IMR-90 (cell line): ENCODE measurements around the gene TRIM17. TPM values are rescaled to one million over a fixed set of nuclear protein-coding genes. Genes with fewer than 3 reads are reported as not detected.

Experiments used
- ATAC-seq: fragments of 200-7000 bp; cut with Tn5 transposase; 2 replicates; pipeline ENCODE4 v1.9.1; 2020; ENCODE audit warnings: low read depth, mild to moderate bottlenecking, moderate library complexity
- BruUV-seq: library from RNA; stranded (reverse); fragments of 400-500 nt; replicated peaks from 2 replicates; lab custom pipeline; 2021; lab: Mats Ljungman, UMichigan
- CTCF ChIA-PET: fragments of 300-600 bp; formaldehyde crosslinking; extraction: SDS; loops from one replicate; lab custom pipeline; 2021; ENCODE audit warnings: antibody characterized with exemption; lab: Yijun Ruan, JAX
- POLR2A ChIA-PET: fragments of 300-600 bp; sonication (Branson Sonifier 250); formaldehyde crosslinking; loops from one replicate; lab custom pipeline; 2022; ENCODE audit warnings: antibody characterized with exemption; ENCODE audit not compliant: unreplicated experiment; lab: Charles Lee
- DNase-seq: peaks from one replicate; pipeline ENCODE4 v3.0.0; 2013
- H2AFZ ChIP-seq: replicated peaks from 2 replicates; pipeline ENCODE3; 2013; ENCODE audit warnings: low read length, mild to moderate bottlenecking; ENCODE audit not compliant: poor library complexity
- H2AK5ac ChIP-seq: 2 replicates; pipeline ENCODE4 v1.6.1; 2013; ENCODE audit warnings: low read depth, low read length, inconsistent platforms
- H2AK9ac ChIP-seq: replicated peaks from 2 replicates; pipeline ENCODE3; 2013; ENCODE audit warnings: mild to moderate bottlenecking, low read depth, low read length, moderate library complexity; ENCODE audit not compliant: poor library complexity
- H2BK120ac ChIP-seq: 2 replicates; pipeline ENCODE4 v1.6.1; 2013; ENCODE audit warnings: low read depth, low read length, inconsistent platforms
- H2BK15ac ChIP-seq: 3 replicates; pipeline ENCODE4 v1.6.1; 2013; ENCODE audit warnings: low read depth, low read length, inconsistent platforms
- H2BK20ac ChIP-seq: 2 replicates; pipeline ENCODE4 v1.6.1; 2013; ENCODE audit warnings: low read depth, mild to moderate bottlenecking, inconsistent platforms, low read length, moderate library complexity
- H2BK5ac ChIP-seq: 2 replicates; pipeline ENCODE4 v1.6.1; 2013; ENCODE audit warnings: mild to moderate bottlenecking, low read depth, low read length, inconsistent platforms; ENCODE audit not compliant: poor library complexity, severe bottlenecking
- H3K14ac ChIP-seq: replicated peaks from 2 replicates; pipeline ENCODE4 v1.6.1; 2013; ENCODE audit warnings: low read depth, low read length, inconsistent platforms
- H3K18ac ChIP-seq: 2 replicates; pipeline ENCODE4 v1.6.1; 2013; ENCODE audit warnings: low read depth, low read length, control low read depth
- H3K23ac ChIP-seq: 2 replicates; pipeline ENCODE4 v1.6.1; 2013; ENCODE audit warnings: low read depth, low read length, inconsistent platforms
- H3K27ac ChIP-seq: 2 replicates; pipeline ENCODE4 v1.5.1; 2013; ENCODE audit warnings: mild to moderate bottlenecking, control low read depth, low read length; ENCODE audit not compliant: insufficient read depth
- H3K27me3 ChIP-seq: 2 replicates; pipeline ENCODE4 v1.6.1; 2013; ENCODE audit warnings: low read length; ENCODE audit not compliant: control insufficient read depth, insufficient read depth
- H3K36me3 ChIP-seq: 2 replicates; pipeline ENCODE4 v1.6.1; 2013; ENCODE audit warnings: low read length, mixed read lengths; ENCODE audit not compliant: control insufficient read depth, insufficient read depth
- H3K4ac ChIP-seq: 2 replicates; pipeline ENCODE4 v1.6.1; 2013; ENCODE audit warnings: low read depth, low read length, inconsistent platforms
- H3K4me1 ChIP-seq: 2 replicates; pipeline ENCODE4 v1.6.1; 2013; ENCODE audit warnings: low read length, mixed read lengths; ENCODE audit not compliant: control insufficient read depth, insufficient read depth
- H3K4me2 ChIP-seq: 2 replicates; pipeline ENCODE4 v1.6.1; 2013; ENCODE audit warnings: low read depth, mild to moderate bottlenecking, control low read depth, low read length, moderate library complexity
- H3K4me3 ChIP-seq: 2 replicates; pipeline ENCODE4 v1.5.1; 2013; ENCODE audit warnings: low read depth, mild to moderate bottlenecking, control low read depth, low read length, moderate library complexity; ENCODE audit not compliant: insufficient read depth
- H3K56ac ChIP-seq: 2 replicates; pipeline ENCODE4 v1.6.1; 2013; ENCODE audit warnings: low read length, inconsistent platforms; ENCODE audit not compliant: insufficient read depth; ENCODE audit errors: extremely low read depth
- H3K79me1 ChIP-seq, 2 experiments: 2 replicates each; pipeline ENCODE4 v1.6.1; 2013; ENCODE audit warnings: low read length in 2 of 2, inconsistent platforms in 1 of 2, low read depth in 1 of 2
- H3K9ac ChIP-seq: 2 replicates; pipeline ENCODE4 v1.6.1; 2013; ENCODE audit warnings: low read depth, low read length, control low read depth
- H3K9me1 ChIP-seq: 2 replicates; pipeline ENCODE4 v1.6.1; 2013; ENCODE audit warnings: low read length, inconsistent platforms; ENCODE audit not compliant: insufficient read depth
- H3K9me3 ChIP-seq: 2 replicates; pipeline ENCODE4 v1.6.1; 2013; ENCODE audit warnings: low read length; ENCODE audit not compliant: control insufficient read depth, insufficient read depth
- H4K20me1 ChIP-seq: 2 replicates; pipeline ENCODE4 v1.6.1; 2013; ENCODE audit warnings: low read length, inconsistent platforms; ENCODE audit not compliant: insufficient read depth
- H4K5ac ChIP-seq: 2 replicates; pipeline ENCODE4 v1.6.1; 2013; ENCODE audit warnings: mild to moderate bottlenecking, low read depth, low read length, control low read depth
- H4K8ac ChIP-seq, 2 experiments: 2 replicates each; pipeline ENCODE4 v1.6.1; 2013; ENCODE audit warnings: low read depth in 2 of 2, low read length in 2 of 2, control low read depth in 1 of 2, inconsistent platforms in 1 of 2
- H4K91ac ChIP-seq: 2 replicates; pipeline ENCODE4 v1.6.1; 2013; ENCODE audit warnings: low read depth, low read length, inconsistent platforms; ENCODE audit not compliant: insufficient read depth
- BHLHE40 ChIP-seq: fragments of 150-350 bp; IDR thresholded peaks from 2 replicates; pipeline ENCODE4 v1.6.1; 2016; ENCODE audit warnings: mild to moderate bottlenecking, low read depth, low read length
- MXI1 ChIP-seq: IDR thresholded peaks from 2 replicates; pipeline ENCODE4 v1.6.1; 2012; ENCODE audit warnings: low read depth, mild to moderate bottlenecking, low read length, moderate library complexity, borderline replicate concordance
- NFE2L2 ChIP-seq: fragments of 150-350 bp; IDR thresholded peaks from 2 replicates; pipeline ENCODE4 v1.6.1; 2016; ENCODE audit warnings: low read depth, mild to moderate bottlenecking, low read length
- WGBS, 2 experiments: methylation state at CpG; one replicate each; pipeline versions ENCODE4 v1.1.5 to v1.1.7; 2013; ENCODE audit warnings: missing lambda C conversion rate in 2 of 2; ENCODE audit not compliant: insufficient read length in 1 of 2; ENCODE audit errors: extremely low coverage in 2 of 2; 5-methylcytosine and 5-hydroxymethylcytosine counted together
- dilution Hi-C: fragments of 300-500 bp; cut with HindIII; formaldehyde crosslinking; loops from one replicate; pipeline ENCODE4 v1.14.3; 2018; ENCODE audit warnings: low sequenced_read_pairs; ENCODE audit not compliant: unreplicated experiment
- in situ Hi-C: fragments of 300-500 bp; cut with MboI; formaldehyde crosslinking; loops from 3 replicates; pipeline ENCODE4 v1.14.3; 2019; ENCODE audit warnings: low sequenced_read_pairs, inconsistent platforms, mixed read lengths
- intact Hi-C: fragments of 100-400 bp; cut with micrococcal nuclease; formaldehyde crosslinking; loops from 2 replicates; pipeline ENCODE4 v1.10.0; 2022
- polyA plus RNA-seq, 3 experiments: library from polyadenylated mRNA; depleted of rRNA; stranded (reverse); fragments of >200 nt; gene quantifications; 2 replicates each; pipeline ENCODE4 v1.2.3, GENCODE V29; 2012; ENCODE audit warnings: low replicate concordance in 1 of 3
- total RNA-seq: library from RNA; depleted of rRNA; stranded (reverse); fragments of >200 nt; gene quantifications from 2 replicates; pipeline ENCODE4 v1.2.3, GENCODE V29; 2012

Gene TRIM17
- total and polyA plus RNA-seq, 2 of the 4 experiments (the other 2 are of a cell fraction), result 0.39 TPM; not detected in 1

GRCh38 chr1:228450200-228450599 is 33.5 kb upstream of the TRIM17 start:
- H2BK120ac ChIP-seq, result no peak overlapping the region
- in situ Hi-C loops, result no loop called here
- H3K79me1 ChIP-seq, result peaks cover under 1 to 5% of the 10 kb centered on the region in 2 experiments; a peak in 2 of 4 replicates
- H3K56ac ChIP-seq, result no peak overlapping the region
- no peak overlapping the region for H3K4ac ChIP-seq
- H3K9me3 ChIP-seq, result no peaks in the 10 kb centered on the region
- TF ChIP-seq BHLHE40 (no peak), NFE2L2 (no peak), MXI1 (no peak)
- POLR2A ChIA-PET, result no interaction called here
- H2BK20ac ChIP-seq, result no peak overlapping the region
- no peaks in the 10 kb centered on the region for H4K20me1 ChIP-seq
- no peak for ATAC-seq
- no peak overlapping the region for H3K18ac ChIP-seq
- dilution Hi-C loops, result no loop called here
- H3K27me3 ChIP-seq, result peaks cover 21% of the 10 kb centered on the region
- H3K4me2 ChIP-seq, result no peak overlapping the region
- no peak overlapping the region for H3K9ac ChIP-seq
- no peak overlapping the region for H2AK9ac ChIP-seq
- H3K4me1 ChIP-seq, result no peaks in the 10 kb centered on the region
- intact Hi-C loops, result no loop called here
- no peaks in the 10 kb centered on the region for H3K36me3 ChIP-seq
- no peak overlapping the region for H3K14ac ChIP-seq
- 100% methylated on average over 2 of the region's 11 CpGs; no CpG with 5 or more reads in 1 of the 2 experiments for WGBS, 2 experiments
- no peak overlapping the region for H2AFZ ChIP-seq
- H2BK5ac ChIP-seq, result no peak overlapping the region
- H2AK5ac ChIP-seq, result no peak overlapping the region
- no peak overlapping the region for H4K5ac ChIP-seq
- H3K4me3 ChIP-seq, result no peak overlapping the region
- no peak overlapping the region for H3K27ac ChIP-seq
- CTCF ChIA-PET, result no interaction called here
- no peak for DNase-seq
- no peak overlapping the region for H4K91ac ChIP-seq
- H2BK15ac ChIP-seq, result no peak overlapping the region
- H4K8ac ChIP-seq, result no peak overlapping the region
- H3K9me1 ChIP-seq, result no peaks in the 10 kb centered on the region
- BruUV-seq, result no TSS peak
- no peak overlapping the region for H3K23ac ChIP-seq
